Measurements from ENCODE around the gene QKI. TPM values are rescaled to one million over a fixed set of nuclear protein-coding genes. Genes with fewer than 3 reads are reported as not detected.
"Not testable (repeated sequence)": the region's sequence is repeated elsewhere in the genome, so short reads cannot be mapped to it uniquely, and the experiment has no call there.

The QKI gene
- 98.5 and 125 TPM in 2 replicates for total RNA-seq (2014; rRNA removed; shearing (Covaris generic))
- 82.7 and 116 TPM in 2 replicates for polyA plus RNA-seq (2015; cell fraction: cytosol; rRNA removed)
- 89.5 and 103 TPM in 2 replicates for polyA plus RNA-seq (2015; cell fraction: nucleus; rRNA removed)

DNA sequence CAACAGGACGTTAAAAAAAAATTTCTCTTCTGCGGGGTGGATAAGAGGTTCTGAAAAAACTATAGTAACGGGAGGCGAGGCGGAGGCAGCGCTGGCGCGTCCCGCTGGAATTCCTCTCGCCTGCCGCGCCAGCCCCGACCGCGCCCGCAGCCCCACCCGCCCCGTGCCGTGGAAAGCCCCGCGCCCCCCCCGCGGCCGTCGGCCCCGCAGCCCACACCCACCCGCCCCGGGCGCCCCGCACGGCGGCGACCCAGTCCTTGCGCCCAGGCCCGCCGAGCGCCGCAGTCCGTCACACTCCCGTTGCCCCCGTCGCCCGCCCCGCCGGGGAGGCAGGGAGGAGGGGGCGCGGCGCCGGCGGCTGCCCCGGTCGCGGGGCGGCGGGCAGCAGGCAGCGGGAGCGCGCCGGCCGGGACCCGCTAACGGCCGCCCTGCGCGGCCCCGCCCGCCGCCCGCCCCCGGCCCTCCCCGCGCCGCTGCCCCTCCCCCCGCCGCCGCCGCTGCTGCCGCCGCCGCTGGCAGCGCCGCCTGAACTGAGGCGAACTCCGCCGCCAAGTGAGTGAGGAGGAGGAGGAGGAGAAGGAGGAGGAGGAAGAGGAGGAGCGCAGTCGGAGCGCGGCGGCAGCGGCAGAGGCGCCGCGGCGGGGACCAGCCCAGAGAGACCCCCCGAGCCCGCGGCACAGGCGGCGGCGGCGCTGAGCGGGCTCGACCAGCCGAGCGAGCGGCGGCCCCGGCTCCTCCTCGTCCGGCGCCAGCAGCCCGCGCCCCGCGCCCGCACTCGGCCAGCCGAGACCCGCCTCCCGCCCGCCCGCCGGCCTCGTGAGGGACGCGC, at the start of gene QKI:
Gene QKI (plus strand): TSS at position 602 of the 829 bp plus-strand sequence. CDS start 476 bp downstream, outside the sequence.
- DNase-seq (ENCODE audit: low read depth) = peak; percentile 72

DNA sequence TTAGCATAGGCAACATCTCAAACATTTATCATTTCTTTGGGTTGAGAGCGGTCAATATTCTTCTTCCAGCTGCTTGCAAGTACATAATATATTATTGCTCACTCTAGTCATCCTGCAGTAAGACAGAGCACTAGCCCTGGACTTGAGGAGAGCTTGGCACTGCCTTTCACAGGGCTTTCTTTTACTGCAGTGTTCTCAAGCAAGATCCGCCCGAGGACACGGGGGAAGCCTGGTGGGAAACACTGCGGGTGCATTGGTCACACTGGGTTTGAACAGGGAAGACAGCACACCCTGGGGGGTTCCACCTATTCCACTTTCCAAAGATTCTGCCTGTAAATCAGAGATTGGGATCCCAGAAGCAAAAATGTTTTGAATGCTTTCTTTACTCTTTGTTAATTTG, 48.2 kb upstream of the QKI start:
- no peak for DNase-seq (ENCODE audit: low read depth)

- DNase-seq (ENCODE audit: low read depth) = no peak
These were observed 46.9 kb upstream of the QKI start for GRCh38 chr6:163367497-163368183.

- no peak for DNase-seq (ENCODE audit: low read depth)
These were observed 45.4 kb upstream of the QKI start for GRCh38 chr6:163369141-163369540.

DNA sequence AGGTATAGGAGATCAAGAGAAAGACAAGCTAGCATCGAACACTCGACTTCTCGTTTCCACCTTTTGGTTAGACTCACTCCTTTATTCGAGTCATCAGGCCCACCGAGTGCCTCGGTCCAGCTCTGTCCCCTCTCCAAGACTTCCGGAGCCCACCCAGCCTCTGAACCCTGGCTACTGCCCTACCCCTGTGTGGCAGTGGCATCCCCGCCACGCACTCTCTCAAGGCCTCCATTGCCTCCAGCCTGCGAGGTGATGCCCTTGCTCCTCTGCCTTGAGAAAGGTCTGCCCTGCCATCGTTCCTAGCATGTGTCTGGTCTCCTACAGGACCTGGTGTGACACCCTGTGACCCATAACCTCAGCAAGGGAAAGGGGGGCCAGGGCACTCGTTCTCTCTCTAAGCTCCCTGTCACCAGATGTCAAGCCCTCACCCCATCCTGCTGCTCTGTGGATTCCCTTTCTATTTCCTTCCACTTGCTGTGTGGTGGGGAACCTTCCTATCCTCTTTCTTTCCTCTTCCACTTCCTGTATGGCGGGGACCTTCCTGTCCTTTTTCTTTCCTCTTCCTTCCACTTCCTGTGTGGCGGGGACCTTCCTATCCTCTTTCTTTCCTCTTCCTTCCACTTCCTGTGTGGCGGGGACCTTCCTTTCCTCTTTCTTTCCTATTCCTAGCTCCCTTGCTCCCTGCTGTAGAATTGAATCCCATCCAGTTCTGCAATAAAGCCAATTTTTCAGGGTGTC, 44.7 kb upstream of the QKI start:
- DNase-seq (ENCODE audit: low read depth) = no peak

GRCh38 chr6:163370464-163371117, 43.9 kb upstream of the QKI start:
- DNase-seq (ENCODE audit: low read depth) = no peak

GRCh38 chr6:163371129-163371528, 43.4 kb upstream of the QKI start:
- no peak for DNase-seq (ENCODE audit: low read depth)

- DNase-seq (ENCODE audit: low read depth) = no peak
These were observed 41.3 kb upstream of the QKI start for GRCh38 chr6:163373240-163373639.

DNA sequence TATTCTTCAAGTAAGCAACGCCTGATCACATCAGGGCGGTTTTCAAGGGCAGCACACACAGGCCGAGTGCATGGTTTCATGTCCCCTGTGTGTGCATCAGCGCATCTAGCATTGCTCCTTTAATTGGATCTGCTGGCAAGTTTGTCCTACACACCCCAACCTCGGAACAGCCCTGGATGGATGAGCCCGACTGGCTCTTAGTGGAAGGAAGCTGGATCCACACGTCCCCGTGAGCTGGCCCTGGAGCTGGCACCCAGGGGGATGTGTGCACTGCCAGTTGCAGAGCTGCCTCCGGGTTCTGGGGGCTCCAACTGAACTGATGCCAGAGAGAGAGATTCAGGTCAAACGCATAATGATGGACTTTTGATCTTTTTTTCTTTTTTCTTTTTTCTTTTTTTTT, 39.2 kb upstream of the QKI start:
- DNase-seq (ENCODE audit: low read depth) = no peak

DNA sequence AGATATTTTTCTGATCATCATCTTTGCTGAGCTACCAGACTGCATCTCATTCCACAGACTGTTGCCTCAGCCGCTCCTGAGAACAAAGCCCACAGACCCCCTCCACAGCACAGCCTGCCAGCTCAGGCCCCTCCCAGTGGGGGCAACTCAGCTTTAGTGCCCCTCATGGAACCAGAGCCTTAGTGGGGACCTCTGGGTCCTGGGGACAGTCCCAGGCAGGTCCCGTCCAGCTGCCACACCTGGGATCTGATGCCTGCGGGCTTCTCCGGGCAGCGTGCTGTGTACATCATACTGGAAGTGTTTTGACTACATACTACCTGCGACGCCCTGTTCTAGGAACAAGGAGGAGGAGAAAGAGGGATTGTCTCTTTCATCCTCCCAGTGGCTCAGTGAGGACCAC, 38.3 kb upstream of the QKI start:
- no peak for DNase-seq (ENCODE audit: low read depth)

GRCh38 chr6:163377561-163377960, 37.0 kb upstream of the QKI start:
- no peak for DNase-seq (ENCODE audit: low read depth)

DNA sequence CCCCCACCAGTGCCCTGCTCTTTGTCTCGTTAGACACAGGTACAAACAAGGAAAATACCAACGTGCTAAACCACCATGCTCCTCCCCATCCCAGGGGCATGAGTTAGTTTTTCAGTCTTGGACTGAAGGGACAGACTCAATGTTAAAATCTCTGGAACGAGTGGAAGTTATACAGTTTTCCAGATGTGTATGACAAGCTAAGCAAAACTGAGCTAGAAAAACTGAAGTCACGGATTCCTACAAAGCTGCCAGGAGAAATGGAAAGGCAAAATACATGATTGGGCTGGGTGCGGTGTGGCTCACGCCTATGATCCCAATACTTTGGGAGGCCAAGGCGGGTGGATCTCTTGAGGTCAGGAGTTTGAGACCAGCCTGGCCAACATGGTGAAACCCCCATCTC, 34.3 kb upstream of the QKI start:
- no peak for DNase-seq (ENCODE audit: low read depth)

DNA sequence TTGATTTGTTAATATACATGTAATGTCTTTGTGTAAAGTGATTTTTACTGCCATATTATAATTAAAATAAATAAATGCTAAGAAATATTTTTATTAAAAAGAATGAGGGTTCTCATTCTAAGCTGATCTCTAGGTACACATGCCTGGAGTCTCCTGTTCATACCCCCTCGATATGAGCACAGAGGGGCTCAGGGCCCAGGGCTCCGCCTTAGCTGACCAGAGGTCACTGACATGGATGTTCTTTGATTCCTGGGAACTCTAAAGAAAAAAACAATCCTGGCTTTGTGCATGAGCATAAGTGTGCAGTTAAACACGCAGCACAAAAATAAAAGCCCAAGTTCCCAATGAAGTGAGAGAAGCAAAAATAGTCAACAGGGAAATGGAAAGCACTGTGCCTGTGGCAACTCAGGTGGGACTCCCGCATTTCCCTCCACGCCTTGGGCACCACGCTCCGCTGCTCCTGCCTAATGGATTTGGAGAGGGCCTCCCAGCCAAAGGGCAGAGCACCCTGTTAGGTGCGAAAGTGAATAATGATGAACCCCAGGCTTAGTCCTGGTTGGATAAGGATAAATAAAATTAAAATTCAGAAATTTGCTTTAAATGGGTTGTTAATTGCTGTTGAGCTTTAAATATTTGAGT, 33.3 kb upstream of the QKI start:
- no peak for DNase-seq (ENCODE audit: low read depth)

- DNase-seq (ENCODE audit: low read depth) = not testable (repeated sequence)
These were observed 31.1 kb upstream of the QKI start for GRCh38 chr6:163383396-163383795.

- peak; percentile 62 for DNase-seq (ENCODE audit: low read depth)
These were observed 30.6 kb upstream of the QKI start for GRCh38 chr6:163383912-163384311.

DNA sequence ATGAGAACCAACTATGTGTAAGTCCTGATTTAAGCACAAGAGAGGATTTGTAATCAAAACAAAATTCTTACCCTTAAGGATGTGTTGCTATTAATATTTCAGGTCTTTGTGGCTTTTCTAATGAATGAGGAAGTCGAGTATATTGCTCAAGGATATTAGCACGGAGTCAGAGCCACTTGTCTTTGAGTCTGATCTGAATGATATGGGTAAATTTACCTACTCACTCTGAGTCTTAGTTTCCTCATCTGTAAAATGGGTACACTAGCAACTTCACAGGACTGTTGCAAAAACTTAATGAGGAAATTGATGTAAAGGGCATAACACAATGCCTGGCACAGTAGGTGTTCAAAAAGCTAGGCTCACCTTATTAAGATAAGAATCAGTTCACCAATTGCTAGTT, 30.0 kb upstream of the QKI start:
- no peak for DNase-seq (ENCODE audit: low read depth)

- DNase-seq (ENCODE audit: low read depth) = not testable (repeated sequence)
These were observed 29.0 kb upstream of the QKI start for GRCh38 chr6:163385503-163385902.

GRCh38 chr6:163386329-163386908, 28.1 kb upstream of the QKI start:
- no peak for DNase-seq (ENCODE audit: low read depth)

- peak; percentile 34 for DNase-seq (ENCODE audit: low read depth)
These were observed 27.2 kb upstream of the QKI start for GRCh38 chr6:163387317-163387716.

- no peak for DNase-seq (ENCODE audit: low read depth)
These were observed 25.2 kb upstream of the QKI start for GRCh38 chr6:163389354-163389753.

All from HT1080 (cell line).